Fibroblast of skin of left quadriceps (primary cell): ENCODE results near the gene ZNF488.

Source experiments
- DNase-seq, 2 experiments: peaks; one replicate each; pipeline ENCODE4 v3.0.0-alpha.2; 2013; ENCODE audit warnings: low read depth in 2 of 2

ZNF488 gene

DNA sequence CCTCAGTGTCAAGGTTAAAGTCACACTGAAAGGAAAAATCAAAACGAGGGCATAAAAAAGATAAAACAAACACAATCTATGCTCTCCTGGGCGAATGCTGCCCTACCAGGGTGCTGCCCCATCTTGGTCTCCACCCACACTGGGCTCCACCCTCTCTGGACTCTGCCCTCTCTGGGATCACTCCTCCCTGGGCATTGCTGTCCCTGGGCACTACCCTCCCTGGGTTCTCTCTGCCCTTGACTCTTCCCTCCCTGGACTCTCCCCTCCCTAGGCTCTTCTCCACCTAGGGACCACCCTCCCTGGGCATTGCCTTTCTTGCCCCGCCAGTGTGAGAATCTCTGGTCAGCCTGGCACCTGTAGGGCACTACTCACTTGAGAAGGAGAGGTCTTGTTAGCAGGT lies 53.3 kb downstream of the ZNF488 start:
- no peak for DNase-seq

DNA sequence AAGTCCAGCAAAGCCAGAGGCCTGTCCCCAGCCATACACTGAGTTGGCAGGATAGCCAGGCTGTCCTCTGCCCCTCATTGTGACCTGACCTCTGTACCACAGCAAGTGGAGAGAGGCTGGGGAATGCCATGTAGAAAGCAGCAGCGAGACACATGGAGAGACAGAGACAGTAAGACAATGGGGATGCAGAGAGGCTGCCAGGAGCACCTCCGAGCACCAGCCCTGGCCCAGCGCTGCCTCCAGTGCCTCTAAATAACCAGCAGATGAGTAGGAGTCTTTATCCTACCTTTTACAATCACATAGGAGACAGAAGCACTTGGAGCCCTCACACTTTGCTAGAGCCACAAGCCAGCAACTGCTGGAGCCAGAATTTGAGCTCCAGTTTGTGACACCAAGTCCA lies 53.7 kb downstream of the ZNF488 start:
- DNase-seq: no peak

DNA sequence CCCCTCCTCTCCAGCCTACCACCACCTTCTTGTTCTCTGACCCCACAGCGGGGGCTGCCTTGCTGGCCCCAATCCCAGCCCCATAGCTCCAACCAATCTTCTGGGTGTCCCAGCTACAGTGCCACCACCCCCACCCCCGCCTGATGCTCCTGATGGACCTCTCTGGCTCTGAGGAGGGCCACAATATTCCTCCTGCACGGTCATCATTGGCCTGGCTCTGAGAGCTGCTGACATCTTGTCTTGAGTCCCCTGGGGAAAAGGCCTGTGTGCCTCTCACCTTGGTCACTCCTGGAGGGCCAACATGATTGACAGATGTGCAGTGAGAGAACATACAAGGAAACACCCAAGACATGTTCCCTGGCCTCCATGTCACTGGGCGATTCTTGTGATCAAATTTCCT lies 54.2 kb downstream of the ZNF488 start:
- no peak for DNase-seq

DNA sequence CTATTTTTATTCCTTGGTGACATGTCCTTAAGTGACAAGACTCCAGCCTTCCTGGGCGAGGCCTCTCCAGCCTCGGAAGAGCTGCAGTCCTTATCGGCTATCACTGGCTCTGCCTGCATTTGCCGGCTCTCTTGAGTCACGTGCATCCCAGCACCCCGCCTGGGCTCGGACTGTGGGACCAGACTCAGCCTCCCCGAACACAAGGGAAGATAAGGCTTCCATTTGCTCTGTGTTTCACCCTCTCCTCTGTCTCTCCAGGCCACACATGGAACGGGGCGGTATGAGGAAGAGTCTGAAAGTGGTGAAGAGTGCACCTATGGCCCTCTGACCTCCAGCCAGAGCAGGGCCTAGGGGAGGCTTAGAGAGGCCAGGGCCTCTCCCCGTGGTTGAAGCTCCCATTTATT lies 57.2 kb downstream of the ZNF488 start:
- no peak for DNase-seq

DNA sequence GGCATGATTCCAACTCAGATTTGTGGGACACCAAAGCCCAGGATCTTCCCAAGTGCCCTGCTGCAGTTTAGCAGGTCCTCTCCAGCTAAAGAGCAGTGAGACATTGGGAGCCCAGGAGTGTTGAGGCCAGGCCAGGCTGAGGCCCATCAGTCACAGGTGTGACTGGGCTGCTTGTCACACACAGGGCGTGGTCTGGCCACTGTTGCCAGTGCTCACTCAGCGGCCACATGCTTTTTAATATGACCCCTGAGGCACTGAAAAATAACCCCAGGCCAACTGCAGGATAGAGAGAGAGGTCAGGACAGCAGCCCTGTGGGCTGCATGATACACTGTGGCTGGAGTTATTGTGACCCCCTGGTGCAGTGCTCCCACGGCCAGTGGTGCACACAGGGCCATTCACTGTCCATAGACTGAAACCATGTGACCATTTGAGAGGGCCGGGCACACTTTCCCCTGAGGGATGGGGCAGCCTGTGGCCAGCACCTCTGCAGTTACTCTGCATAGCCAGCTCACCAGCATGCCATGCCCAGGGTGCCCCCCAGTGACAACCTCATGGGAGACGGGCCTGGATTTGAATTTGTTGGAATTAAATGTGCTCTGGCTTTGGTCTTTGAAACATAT lies 57.7 kb downstream of the ZNF488 start:
- no peak for DNase-seq

DNA sequence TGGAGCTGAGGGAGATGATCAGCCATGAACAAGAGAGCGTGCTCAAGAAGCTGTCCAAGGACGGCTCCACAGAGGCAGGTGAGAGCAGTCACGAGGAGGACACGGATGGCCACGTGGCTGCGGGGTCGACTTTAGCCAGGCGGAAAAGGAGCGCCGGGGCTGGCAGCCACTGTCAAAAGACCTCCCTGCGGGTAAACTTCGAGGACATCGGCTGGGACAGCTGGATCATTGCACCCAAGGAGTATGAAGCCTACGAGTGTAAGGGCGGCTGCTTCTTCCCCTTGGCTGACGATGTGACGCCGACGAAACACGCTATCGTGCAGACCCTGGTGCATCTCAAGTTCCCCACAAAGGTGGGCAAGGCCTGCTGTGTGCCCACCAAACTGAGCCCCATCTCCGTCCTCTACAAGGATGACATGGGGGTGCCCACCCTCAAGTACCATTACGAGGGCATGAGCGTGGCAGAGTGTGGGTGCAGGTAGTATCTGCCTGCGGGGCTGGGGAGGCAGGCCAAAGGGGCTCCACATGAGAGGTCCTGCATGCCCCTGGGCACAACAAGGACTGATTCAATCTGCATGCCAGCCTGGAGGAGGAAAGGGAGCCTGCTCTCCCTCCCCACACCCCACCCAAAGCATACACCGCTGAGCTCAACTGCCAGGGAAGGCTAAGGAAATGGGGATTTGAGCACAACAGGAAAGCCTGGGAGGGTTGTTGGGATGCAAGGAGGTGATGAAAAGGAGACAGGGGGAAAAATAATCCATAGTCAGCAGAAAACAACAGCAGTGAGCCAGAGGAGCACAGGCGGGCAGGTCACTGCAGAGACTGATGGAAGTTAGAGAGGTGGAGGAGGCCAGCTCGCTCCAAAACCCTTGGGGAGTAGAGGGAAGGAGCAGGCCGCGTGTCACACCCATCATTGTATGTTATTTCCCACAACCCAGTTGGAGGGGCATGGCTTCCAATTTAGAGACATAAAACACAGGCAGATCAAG lies 58.5 kb downstream of the ZNF488 start:
- DNase-seq: no peak

DNA sequence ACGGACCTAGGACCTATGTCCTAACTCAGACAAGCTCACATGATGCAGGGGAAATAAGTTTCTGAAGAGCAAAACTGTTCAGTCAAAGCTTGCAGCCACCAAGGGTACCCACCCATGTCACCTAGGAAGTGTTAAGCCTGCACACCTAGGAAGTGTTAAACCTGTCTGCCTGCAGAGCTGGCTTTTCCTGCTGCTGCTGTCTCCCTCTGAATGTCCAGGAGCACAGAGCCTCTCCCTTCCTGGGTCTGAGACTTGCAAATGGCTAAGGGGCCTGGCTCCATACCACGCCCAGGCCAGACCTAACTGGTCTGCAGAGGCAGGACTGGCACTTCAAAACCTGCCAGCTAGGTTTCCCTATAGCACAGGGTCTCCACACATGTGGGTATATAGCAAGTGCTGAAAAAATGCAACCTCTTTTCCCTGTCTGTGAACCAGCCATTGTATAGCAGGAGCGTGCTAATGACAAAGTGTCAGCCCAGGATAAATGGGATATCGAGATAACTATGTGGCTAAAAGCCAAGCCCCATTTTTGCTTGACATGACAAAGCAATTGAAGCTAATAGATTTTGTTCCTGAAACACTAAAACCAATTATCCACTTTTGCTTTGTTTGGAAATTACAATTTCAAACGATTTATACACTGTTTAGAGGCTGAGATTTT lies 60.3 kb downstream of the ZNF488 start:
- DNase-seq: no peak

DNA sequence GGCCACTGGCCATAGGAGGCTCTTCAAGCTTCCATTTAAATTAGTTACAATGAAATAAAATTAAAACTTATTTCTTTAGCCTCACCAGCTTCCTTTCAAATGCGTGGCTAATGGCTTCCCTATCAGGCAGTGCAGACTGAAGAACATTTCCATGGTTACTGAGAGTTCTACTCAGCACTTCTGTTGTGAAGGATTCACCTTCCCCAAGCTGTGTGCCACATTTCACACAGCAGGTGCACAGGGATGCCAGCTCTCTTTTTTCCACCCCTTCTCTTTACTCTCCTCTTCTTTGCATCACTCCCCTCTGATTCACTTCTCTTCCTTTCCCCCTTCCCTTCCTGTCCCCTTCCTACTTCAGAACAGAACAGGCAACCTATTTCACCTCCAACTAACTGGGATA lies 61.0 kb downstream of the ZNF488 start:
- no peak for DNase-seq

DNA sequence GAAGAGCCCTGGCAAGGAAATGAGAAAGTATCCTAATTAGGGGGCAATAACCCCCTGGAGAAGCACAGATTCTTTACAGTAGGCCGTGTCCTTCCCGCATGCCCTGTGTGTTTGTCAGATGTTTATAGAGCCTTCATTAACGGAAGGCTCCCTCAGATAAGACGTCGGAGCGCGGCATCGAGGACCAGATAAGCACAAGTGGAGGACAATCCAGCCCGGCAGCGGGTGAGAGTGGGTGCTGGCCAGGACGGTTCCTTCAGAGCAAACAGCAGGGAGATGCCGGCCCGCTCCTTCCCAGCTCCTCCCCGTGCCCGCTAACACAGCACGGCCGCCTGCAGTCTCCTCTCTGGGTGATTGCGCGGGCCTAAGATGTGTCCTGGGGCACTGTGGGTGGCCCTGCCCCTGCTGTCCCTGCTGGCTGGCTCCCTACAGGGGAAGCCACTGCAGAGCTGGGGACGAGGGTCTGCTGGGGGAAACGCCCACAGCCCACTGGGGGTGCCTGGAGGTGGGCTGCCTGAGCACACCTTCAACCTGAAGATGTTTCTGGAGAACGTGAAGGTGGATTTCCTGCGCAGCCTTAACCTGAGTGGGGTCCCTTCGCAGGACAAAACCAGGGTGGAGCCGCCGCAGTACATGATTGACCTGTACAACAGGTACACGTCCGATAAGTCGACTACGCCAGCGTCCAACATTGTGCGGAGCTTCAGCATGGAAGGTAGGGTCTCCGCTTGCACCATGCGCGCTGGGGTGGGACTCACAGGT lies 61.6 kb downstream of the ZNF488 start, which contains the start of gene GDF2:
GDF2 (plus strand) TSS at position 155 of the 762 bp plus-strand sequence; CDS start at position 370, 215 bp downstream.
- DNase-seq: no peak

DNA sequence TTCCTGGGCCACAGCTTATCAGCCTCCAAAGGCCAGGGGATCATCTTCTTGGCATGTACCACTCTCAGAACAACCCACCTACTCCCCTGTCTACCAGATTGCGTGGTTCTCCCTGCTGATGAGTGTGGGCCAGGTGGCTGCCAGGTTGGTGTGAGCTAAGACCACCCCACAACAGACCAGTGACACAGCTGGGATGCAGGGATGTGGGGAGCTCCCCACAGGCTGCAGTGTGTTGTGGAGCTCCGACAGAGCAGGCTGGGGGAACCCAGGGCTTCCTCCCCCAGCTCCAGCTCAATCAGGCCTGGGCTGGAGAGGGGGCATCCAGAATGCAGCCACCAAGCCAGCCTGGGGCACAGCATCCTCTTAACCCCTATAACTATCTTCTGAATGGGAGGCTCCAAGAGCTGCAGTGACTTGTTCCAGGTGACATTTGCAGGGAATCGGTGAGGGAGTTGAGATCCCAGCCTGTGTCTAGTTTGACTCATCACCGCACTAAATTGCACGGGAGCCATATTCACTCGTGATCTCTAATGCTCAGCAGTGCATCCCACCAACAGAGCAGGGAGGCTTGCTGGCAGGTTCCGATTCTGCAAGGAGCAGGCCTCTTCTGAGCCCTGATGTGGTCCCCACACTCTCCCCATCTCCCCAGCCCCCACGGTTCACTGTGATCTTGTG lies 62.4 kb downstream of the ZNF488 start:
- no peak for DNase-seq

DNA sequence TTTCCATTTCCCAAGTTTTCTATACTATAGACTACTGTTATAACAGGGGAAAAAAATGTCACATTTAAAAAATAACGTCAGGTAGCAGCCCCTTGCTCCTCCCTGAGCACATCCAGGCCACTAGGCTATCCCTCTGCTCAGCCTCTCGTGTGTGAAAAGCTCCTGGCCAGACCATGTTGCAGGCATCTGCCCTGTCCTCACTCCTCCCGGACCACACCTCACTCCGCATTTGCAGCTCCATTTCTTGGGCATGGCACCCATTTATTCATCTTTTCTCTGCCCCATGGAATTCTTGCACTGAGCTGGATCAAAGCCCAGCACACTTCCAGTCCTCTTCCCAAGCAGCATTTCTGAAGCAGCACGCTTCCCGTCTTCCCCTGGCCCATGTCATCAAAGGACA lies 63.3 kb downstream of the ZNF488 start:
- DNase-seq: no peak

DNA sequence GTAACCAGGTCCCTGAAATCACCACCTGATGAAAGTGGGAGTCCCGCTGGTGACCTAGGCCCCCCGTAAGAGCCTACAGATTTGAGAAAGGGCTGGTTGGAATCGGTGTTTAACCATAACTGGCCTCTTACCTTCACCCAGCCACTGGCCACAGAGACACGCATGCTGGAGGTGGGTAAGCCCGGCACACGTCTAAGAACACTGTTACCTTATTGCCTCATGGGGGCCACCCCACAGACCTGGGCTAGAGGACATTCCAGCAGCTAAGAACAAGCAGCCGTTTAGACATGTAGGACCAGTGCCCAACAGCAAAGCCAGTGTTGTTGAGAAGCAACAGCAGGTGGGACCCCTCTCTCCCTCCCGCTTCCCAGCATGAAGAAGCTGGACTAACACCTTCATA lies 64.3 kb downstream of the ZNF488 start:
- DNase-seq: no peak

DNA sequence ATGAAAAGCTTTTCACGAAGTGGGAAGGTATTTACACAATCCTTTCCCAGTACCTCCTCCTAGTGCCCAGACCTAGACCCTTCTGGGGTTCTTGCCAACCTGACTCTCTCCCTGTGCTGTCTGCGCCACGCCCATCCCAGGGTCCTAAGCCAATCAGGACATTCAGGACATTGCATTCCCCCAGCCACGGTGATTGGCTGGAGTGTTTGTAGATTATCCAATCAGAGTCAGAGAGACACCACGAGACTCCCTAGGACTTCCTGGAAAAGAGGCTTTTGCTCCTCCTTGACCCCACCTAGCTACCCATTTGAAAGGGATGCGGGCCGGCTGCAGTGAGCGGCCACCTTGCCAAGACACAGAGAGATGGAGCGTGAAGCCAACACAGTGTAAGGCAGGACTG lies 65.4 kb downstream of the ZNF488 start:
- no peak for DNase-seq

DNA sequence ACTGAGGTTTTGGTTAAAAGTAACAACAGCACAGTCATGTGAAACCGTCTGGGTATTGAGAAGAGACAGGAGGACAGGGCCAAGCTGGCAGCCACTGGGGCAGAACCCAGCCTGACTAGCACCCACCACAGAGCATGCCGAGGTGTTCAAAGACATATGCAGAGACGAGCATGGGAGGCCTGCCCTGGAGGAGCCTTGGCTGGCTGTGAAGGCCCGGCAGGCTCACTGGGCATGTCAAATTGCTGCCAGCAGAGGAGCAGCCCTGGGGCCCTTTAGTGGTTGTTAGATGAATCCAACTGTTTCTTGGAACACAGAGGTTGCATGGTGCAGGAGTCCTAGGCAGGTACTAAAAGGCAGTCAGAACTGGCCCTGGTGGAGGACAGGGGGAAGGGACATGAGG lies 66.8 kb downstream of the ZNF488 start:
- DNase-seq: no peak

DNA sequence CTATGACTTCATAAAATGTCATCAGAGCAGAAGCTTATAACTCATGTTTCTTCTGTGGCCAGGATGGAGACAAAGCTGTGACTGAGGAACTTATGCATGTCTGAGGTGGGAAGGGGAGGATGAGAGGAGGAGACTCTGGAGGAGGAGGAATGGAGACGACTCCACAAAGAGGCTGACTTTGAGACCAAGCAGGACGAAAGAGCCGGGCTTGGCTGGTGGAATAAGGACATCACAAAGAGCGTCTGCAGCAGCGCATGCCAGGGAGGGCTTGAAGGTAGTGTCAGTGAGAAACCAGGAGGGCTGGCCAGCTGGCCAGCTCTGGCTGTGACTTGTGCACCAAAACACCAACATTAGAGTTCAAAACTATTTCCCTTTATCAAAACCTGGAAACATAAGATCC lies 68.0 kb downstream of the ZNF488 start:
- no peak for DNase-seq
